Activated CD4-positive, alpha-beta T cell treated with anti-CD3 and anti-CD28 coated beads, Interleukin-2, amount 50 U/mL, for 24 hours (primary cell): ENCODE data around the gene ARHGEF12.

Experiments used
- DNase-seq, 2 donors: peaks; one replicate each; pipeline ENCODE4 v3.0.0-alpha.2; 2020; ENCODE audit warnings: low read depth in 1 of 2, low spot score in 1 of 2

Gene ARHGEF12

DNA sequence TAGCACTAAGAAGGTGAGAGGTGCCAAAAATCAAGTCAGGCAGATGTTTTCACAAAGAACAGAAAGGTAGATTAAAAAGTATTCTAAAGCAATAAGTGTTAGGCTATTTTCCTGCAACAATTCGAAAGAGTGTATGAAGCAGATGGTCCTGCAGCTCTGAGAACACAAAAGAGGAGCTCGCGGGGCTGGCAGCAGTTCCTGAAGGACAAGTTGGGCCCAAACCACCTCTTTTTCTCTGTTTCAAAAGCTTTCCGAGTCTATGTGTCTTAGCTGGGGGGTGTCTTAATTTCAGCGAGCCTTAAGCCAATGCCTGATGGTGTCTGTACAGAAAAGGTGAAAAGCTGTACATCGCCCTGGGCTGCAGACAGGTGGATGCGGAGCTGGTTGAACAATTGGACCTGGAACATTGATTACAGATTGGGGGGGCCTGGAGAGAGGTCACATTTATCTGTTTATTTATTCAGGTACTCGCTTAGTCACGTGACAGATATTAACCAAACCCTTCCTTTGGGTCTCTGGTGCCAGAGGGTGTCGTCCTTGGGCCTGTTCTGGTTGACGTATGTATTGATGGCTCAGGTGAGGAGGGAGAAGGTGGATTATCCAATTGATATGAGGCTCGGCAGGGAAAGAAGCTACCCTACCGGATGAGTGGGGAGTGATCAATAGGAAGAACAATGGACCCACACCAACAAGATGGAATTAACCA, 200.0 kb downstream of the ARHGEF12 start:
- DNase-seq: no peak

DNA sequence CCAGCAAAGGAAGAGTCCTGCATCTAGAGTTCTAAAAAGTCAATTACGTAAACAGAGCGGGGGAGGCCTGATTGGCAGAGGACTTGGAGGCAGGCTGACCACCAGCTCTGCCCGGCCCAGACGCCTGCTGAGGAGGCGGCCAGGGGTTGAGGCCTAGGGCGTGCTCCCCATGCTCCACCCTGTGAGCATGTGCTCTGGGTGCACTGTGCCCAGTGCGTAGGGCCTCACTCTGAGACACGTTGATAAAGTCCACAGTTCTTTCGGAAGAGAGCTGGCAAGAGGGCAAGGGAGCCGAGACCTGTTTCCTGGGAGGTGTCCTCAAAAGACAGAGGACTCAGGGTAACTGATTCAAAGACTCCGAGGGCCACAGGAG, 200.6 kb downstream of the ARHGEF12 start:
- no peak for DNase-seq

DNA sequence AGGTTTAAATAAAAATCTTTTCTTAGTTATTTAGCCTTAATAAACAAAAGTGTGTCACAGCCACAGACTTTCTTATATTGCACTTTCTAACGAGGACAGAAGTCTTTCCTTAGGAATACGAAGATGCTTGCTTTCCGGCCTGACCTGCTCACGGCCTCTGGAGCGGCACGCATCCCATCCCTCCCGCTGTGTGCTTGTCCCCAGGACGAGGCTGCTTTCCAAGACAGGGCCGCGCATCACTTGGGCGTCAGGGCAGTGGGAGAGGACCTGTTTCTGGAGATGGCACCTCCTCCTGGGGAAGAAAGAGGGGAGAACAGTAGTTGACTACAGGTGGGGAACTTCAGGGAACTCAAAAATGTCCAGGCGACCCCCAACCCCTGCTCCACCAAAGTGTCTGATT, 201.8 kb downstream of the ARHGEF12 start:
- no peak for DNase-seq

DNA sequence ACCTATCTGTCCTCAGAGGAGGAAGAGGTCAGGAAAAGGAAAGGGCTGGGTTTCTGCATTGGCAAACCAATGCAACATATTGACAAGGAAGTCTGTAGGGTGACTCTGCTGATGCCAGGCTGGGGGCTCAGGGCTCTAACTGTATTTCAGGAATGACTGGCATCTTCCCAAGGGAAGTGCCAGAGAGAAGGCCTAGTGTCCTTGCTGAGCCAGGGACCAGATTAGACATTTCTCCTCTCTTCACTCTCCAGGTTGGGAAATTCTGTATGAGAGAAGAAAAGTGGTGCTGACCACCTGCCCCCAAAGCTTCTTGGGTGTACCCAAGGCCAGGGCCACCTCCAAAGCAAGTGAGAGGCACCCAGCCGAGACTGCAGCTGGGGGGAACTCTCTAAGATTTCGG, 202.5 kb downstream of the ARHGEF12 start:
- no peak for DNase-seq
